C4-2B (cell line): ENCODE measurements around the gene PERCC1.

Experiments
- H3K27ac ChIP-seq: fragments of 450-650 bp; 2 replicates; pipeline ENCODE4 v1.5.1; 2017
- CTCF ChIP-seq: fragments of 450-650 bp; conservative IDR thresholded peaks from 2 replicates; pipeline ENCODE4 v1.5.1; 2017; ENCODE audit warnings: mild to moderate bottlenecking
- ZFX ChIP-seq: fragments of 450-650 bp; IDR thresholded peaks from 2 replicates; pipeline ENCODE4 v1.6.1; 2017

The PERCC1 gene

GRCh38 chr16:1442697-1443096, 11.8 kb downstream of the PERCC1 start:
- H3K27ac ChIP-seq = no peak overlapping the region
- TF ChIP-seq ZFX = no peak
- TF ChIP-seq CTCF = no peak

GRCh38 chr16:1443403-1443973, 12.6 kb downstream of the PERCC1 start:
- H3K27ac ChIP-seq = no peak overlapping the region
- no peak for TF ChIP-seq ZFX
- no peak for TF ChIP-seq CTCF

GRCh38 chr16:1443980-1444729, 13.3 kb downstream of the PERCC1 start, which contains the start of gene CCDC154:
CCDC154 (minus strand) TSS chr16:1444556; CDS start chr16:1444322, 234 bp downstream.
- TF ChIP-seq ZFX = no peak
- TF ChIP-seq CTCF = no peak

GRCh38 chr16:1444730-1445517, 14.0 kb downstream of the PERCC1 start:
- no peak for TF ChIP-seq CTCF
- no peak for TF ChIP-seq ZFX
- no peak overlapping the region for H3K27ac ChIP-seq

More at GRCh38 chr16:1443980-1444729, 13.3 kb downstream of the PERCC1 start, which contains the start of gene CCDC154:
- no peak within 1 kb of the TSS for H3K27ac ChIP-seq

GRCh38 chr16:1445518-1446203, 14.8 kb downstream of the PERCC1 start:
- TF ChIP-seq CTCF (no peak), ZFX (no peak)
- no peak overlapping the region for H3K27ac ChIP-seq

- H3K27ac ChIP-seq = no peak overlapping the region
- no peak for TF ChIP-seq ZFX
- no peak for TF ChIP-seq CTCF
Measured at GRCh38 chr16:1446296-1447080, 15.6 kb downstream of the PERCC1 start.
